Pancreas (tissue), 10 donors: ENCODE data around the gene SLC35E1. TPM values are rescaled to one million over a fixed set of nuclear protein-coding genes. Genes with fewer than 3 reads are reported as not detected.

Source experiments
- ATAC-seq, 4 donors: fragments of 200-7000 bp; cut with Tn5 transposase; one replicate each; pipeline versions ENCODE4 v1.8.0 to v1.9.1; 2020; ENCODE audit warnings: mild to moderate bottlenecking in 4 of 4, moderate library complexity in 4 of 4
- DNase-seq, 6 donors: peaks; one replicate each; pipeline ENCODE4 v3.0.0-alpha.2; 2020
- FAIRE-seq: peaks from 2 replicates; lab custom pipeline; 2012; peaks lifted over from hg19 to GRCh38; lab: Jason Lieb, UNC
- H3K27ac ChIP-seq, 4 donors: fragments of 200-600 bp; sonication (generic); 1 replicate in 3 of 4; 2 replicates in 1 of 4; pipeline versions ENCODE4 v1.5.0 to v1.8.0; 2020
- H3K27me3 ChIP-seq, 4 donors: fragments of 200-600 bp; one replicate each; pipeline ENCODE4 v1.8.0; 2021
- H3K36me3 ChIP-seq, 3 donors: fragments of 200-600 bp; sonication (generic) in 1 of 3; one replicate each; pipeline versions ENCODE4 v1.5.0 to v1.8.0; 2020 to 2021
- H3K4me1 ChIP-seq, 3 donors: fragments of 200-600 bp; one replicate each; pipeline ENCODE4 v1.8.0; 2021
- H3K4me3 ChIP-seq, 4 donors: fragments of 200-600 bp; sonication (generic) in 2 of 4; one replicate each; pipeline versions ENCODE4 v1.5.0 to v1.8.0; 2020 to 2021
- H3K9me3 ChIP-seq, 4 donors: fragments of 200-600 bp; one replicate each; pipeline ENCODE4 v1.8.0; 2021
- WGBS, 2 donors: extraction: QIAGEN DNeasy Blood & Tissue Kit; methylation state at CpG; one replicate each; pipeline ENCODE4 v1.1.7; 2013; 5-methylcytosine and 5-hydroxymethylcytosine counted together
- intact Hi-C, 3 donors: fragments of 100-400 bp; cut with DNase I; formaldehyde crosslinking; loops; one replicate each; pipeline versions ENCODE4 v1.11.1 to v1.14.2; 2022
- polyA plus RNA-seq, 2 donors: library from polyadenylated mRNA; stranded (reverse); fragments of 200-250 nt; gene quantifications; one replicate each; pipeline ENCODE4 v1.2.3, GENCODE V29; 2013
- total RNA-seq, 6 donors: library from RNA; stranded (reverse); fragmentation: NEBNext Ultra II Directional in 4 of 6; extraction: Animal tissue kit (Norgen Biotek cat#: 25700) in 4 of 6; gene quantifications; one replicate each; pipeline versions ENCODE4 v1.2.1 to v1.2.4, GENCODE V29; 2021 to 2023
- TF ChIP-seq, protein P1 (sequence below), 4 donors: fragments of 200-600 bp; sonication (generic) in 3 of 4; IDR thresholded peaks; one replicate each; pipeline versions ENCODE4 v1.5.0 to v1.8.0; 2021; ENCODE audit warnings: antibody characterized with exemption in 4 of 4
- donor health status: healthy with polysubstance abuse.
- donor health status: DM: no; HTN: no; CAD: no; lungs with moderate emphysema.
- donor health status: DM: no; HTN: no; CAD: no.
- donor health status: control.
- donor health status: control.
- donor health status: Bipolar disorder and iron deficiency.
- donor health status: DM: yes; HTN: yes; CAD: no.
- donor health status: DM: no; HTN: no; CAD: no.
- donor health status: DM: no; HTN: no; CAD: no.
- donor health status: DM: yes; HTN: yes; CAD: no.

Gene SLC35E1
- total and polyA plus RNA-seq, 8 donors = 22.9 to 42.1 (median 34.0) TPM

DNA sequence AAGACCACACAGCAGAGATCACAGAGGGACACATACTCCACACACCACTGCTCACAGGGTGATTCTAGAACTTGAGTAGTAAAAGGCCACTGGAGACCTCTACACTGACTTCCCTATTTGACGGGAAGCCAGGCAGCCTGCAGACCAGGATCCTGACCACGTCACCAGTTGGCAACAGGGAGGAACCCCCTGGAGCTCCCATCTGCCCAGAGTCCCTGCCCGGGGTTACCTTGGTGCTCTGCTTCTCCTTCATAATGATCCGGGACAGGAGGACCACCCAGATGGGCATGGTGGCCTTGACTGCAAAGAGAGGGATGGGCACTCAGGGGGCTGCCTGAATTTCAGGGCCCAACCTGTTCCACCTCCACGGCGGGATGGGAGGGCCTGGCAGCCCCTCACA is 932 bp downstream of the SLC35E1 start:
- intact Hi-C loops = loop anchor here in 2 of 3 donors (10.0 kb wide), 1 partner anchor 54 kb away; the partner anchor contains the start of gene MED26 (in 2 of the 2)
- Histone ChIP-seq H3K27ac (peak overlapping the region; percentile 76 to 87 (median 78)), H3K36me3 (peaks cover 0 to 22% (median 10%) of the 10 kb centered on the region in 3 donors), H3K4me3 (peak overlapping the region; percentile 83 to 97 (median 92)), H3K9me3 (no peaks in the 10 kb centered on the region), H3K27me3 (no peaks in the 10 kb centered on the region), H3K4me1 (peaks cover 11 to 38% (median 23%) of the 10 kb centered on the region in 3 donors)
- DNase-seq (peak in 1 of 6 donors; percentile 56), ATAC-seq (no peak), FAIRE-seq (no peak)
- 5 to 17% methylated on average over 4 to 6 of the region's 6 CpGs for WGBS, 2 donors
- TF ChIP-seq, protein P1, sequence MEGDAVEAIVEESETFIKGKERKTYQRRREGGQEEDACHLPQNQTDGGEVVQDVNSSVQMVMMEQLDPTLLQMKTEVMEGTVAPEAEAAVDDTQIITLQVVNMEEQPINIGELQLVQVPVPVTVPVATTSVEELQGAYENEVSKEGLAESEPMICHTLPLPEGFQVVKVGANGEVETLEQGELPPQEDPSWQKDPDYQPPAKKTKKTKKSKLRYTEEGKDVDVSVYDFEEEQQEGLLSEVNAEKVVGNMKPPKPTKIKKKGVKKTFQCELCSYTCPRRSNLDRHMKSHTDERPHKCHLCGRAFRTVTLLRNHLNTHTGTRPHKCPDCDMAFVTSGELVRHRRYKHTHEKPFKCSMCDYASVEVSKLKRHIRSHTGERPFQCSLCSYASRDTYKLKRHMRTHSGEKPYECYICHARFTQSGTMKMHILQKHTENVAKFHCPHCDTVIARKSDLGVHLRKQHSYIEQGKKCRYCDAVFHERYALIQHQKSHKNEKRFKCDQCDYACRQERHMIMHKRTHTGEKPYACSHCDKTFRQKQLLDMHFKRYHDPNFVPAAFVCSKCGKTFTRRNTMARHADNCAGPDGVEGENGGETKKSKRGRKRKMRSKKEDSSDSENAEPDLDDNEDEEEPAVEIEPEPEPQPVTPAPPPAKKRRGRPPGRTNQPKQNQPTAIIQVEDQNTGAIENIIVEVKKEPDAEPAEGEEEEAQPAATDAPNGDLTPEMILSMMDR (IDR thresholded peaks at IDR 0.05) = no peak

GRCh38 chr19:16569609-16570320 is 2.5 kb downstream of the SLC35E1 start:
- DNase-seq (peak in 4 of 6 donors; percentile 55 to 78 (median 72)), ATAC-seq (peak; percentile 31 to 51 (median 43)), FAIRE-seq (no peak)
- no peaks in the 10 kb centered on the region for H3K27me3 ChIP-seq
- peaks cover 15 to 50% (median 29%) of the 10 kb centered on the region in 3 donors for H3K4me1 ChIP-seq
- TF ChIP-seq, protein P1 (IDR thresholded peaks at IDR 0.05) = no peak
- intact Hi-C loops = loop anchor here in 2 of 3 donors (10.0 kb wide), 1 partner anchor 55 kb away; the partner anchor contains the start of gene MED26 (in 2 of the 2)
- no peaks in the 10 kb centered on the region for H3K9me3 ChIP-seq
- peak overlapping the region; percentile 0 to 87 (median 56) for H3K27ac ChIP-seq
- H3K4me3 ChIP-seq = peak overlapping the region in 1 of 4 donors; percentile 97
- H3K36me3 ChIP-seq = peaks cover 2 to 20% (median 13%) of the 10 kb centered on the region in 3 donors
- 48 to 50% methylated on average over 17 of the region's 17 CpGs for WGBS, 2 donors

- no peaks in the 10 kb centered on the region for H3K9me3 ChIP-seq
- peaks cover 18 to 52% (median 25%) of the 10 kb centered on the region in 3 donors for H3K4me1 ChIP-seq
- DNase-seq (no peak), FAIRE-seq (no peak), ATAC-seq (no peak)
- peak overlapping the region in 2 of 4 donors; percentile 11 to 76 for H3K27ac ChIP-seq
- intact Hi-C loops = no loop called here
- peaks cover 3 to 26% (median 13%) of the 10 kb centered on the region in 3 donors for H3K36me3 ChIP-seq
- 91 to 96% methylated on average over 5 of the region's 5 CpGs for WGBS, 2 donors
- H3K4me3 ChIP-seq = no peak overlapping the region
- TF ChIP-seq, protein P1 (IDR thresholded peaks at IDR 0.05) = no peak
- no peaks in the 10 kb centered on the region for H3K27me3 ChIP-seq
Observed at GRCh38 chr19:16566702-16567101, 5.5 kb downstream of the SLC35E1 start.

DNA sequence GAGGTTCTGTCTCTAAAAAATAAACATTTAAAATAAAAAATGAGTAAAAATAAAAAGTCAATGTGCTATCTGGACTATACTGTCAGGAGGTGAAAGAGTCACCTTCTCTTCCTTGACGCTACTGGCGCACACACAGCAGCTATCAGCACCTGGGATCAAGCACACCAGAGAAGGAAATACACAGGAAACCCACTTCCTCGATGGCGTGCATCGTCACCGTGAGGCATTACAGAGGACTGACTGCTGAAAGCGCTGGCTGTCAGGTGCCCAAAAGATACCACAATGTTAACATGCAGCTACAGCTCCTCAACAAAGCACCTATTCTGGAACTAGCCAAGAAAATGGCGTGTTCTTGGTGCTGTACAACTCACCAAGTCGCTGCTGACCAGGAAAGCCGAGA is 6.1 kb downstream of the SLC35E1 start:
- ATAC-seq = no peak
- intact Hi-C loops = no loop called here
- no peak for FAIRE-seq
- TF ChIP-seq, protein P1 (IDR thresholded peaks at IDR 0.05) = no peak
- Histone ChIP-seq H3K27me3 (no peaks in the 10 kb centered on the region), H3K27ac (peak overlapping the region in 3 of 4 donors; percentile 11 to 76 (median 75)), H3K9me3 (no peaks in the 10 kb centered on the region), H3K4me3 (no peak overlapping the region), H3K36me3 (peaks cover 3 to 26% (median 16%) of the 10 kb centered on the region in 3 donors), H3K4me1 (peaks cover 18 to 49% (median 24%) of the 10 kb centered on the region in 3 donors)
- no peak for DNase-seq
- 61 to 65% methylated on average over 10 of the region's 10 CpGs for WGBS, 2 donors
